MCF 10A (cell line): ENCODE data around the gene PGAM2. TPM values are rescaled to one million over a fixed set of nuclear protein-coding genes. Genes with fewer than 3 reads are reported as not detected.
A peak's percentile ranks its signal among the peaks of the same experiment; 100 is the strongest.

Experiments
- BruUV-seq: library from RNA; stranded (reverse); fragments of 400-500 nt; replicated peaks from 2 replicates; lab custom pipeline; 2021; lab: Mats Ljungman, UMichigan
- CTCF ChIA-PET: fragments of 300-600 bp; sonication (Branson Sonifier 250); formaldehyde crosslinking; extraction: SDS; loops from one replicate; lab custom pipeline; 2021; ENCODE audit warnings: antibody characterized with exemption, inconsistent platforms; lab: Yijun Ruan, JAX
- POLR2A ChIA-PET: fragments of 300-600, 350-650 bp; sonication (Branson Sonifier 250); formaldehyde crosslinking; extraction: SDS; loops from one replicate; lab custom pipeline; 2020; ENCODE audit warnings: antibody characterized with exemption, inconsistent platforms; lab: Yijun Ruan, JAX
- DNase-seq: peaks from one replicate; pipeline ENCODE4 v3.0.0-alpha.2; 2018; ENCODE audit not compliant: unreplicated experiment
- H3K27ac Mint-ChIP-seq: one replicate; pipeline ENCODE4 v1.8.0; 2022; ENCODE audit warnings: mild to moderate bottlenecking, low read depth, mixed read lengths; ENCODE audit not compliant: unreplicated experiment
- H3K27me3 Mint-ChIP-seq: one replicate; pipeline ENCODE4 v1.8.0; 2022; ENCODE audit warnings: mixed read lengths; ENCODE audit not compliant: insufficient read depth, unreplicated experiment
- H3K36me3 Mint-ChIP-seq: one replicate; pipeline ENCODE4 v1.8.0; 2022; ENCODE audit warnings: mild to moderate bottlenecking, moderate library complexity, mixed read lengths; ENCODE audit not compliant: insufficient read depth, unreplicated experiment
- H3K4me1 Mint-ChIP-seq: one replicate; pipeline ENCODE4 v1.8.0; 2022; ENCODE audit warnings: mixed read lengths; ENCODE audit not compliant: insufficient read depth, unreplicated experiment
- H3K4me3 Mint-ChIP-seq: one replicate; pipeline ENCODE4 v1.8.0; 2022; ENCODE audit warnings: mild to moderate bottlenecking, moderate library complexity, mixed read lengths; ENCODE audit not compliant: unreplicated experiment
- H3K9me3 Mint-ChIP-seq: one replicate; pipeline ENCODE4 v1.8.0; 2022; ENCODE audit warnings: mixed read lengths; ENCODE audit not compliant: unreplicated experiment
- intact Hi-C: fragments of 100-400 bp; cut with micrococcal nuclease; formaldehyde crosslinking; loops from 2 replicates; pipeline ENCODE4 v1.14.1; 2022
- total RNA-seq: library from RNA; stranded (reverse); gene quantifications from 2 replicates; pipeline ENCODE4 v1.2.3, GENCODE V29; 2022
- TF ChIP-seq, protein P1 (sequence below): fragments of 200-600 bp; IDR thresholded peaks from one replicate; pipeline ENCODE4 v1.8.0; 2022; ENCODE audit warnings: antibody characterized with exemption, mild to moderate bottlenecking; ENCODE audit not compliant: unreplicated experiment

The PGAM2 gene
- total RNA-seq, 1 experiment from 2014 or later, result not detected

DNA sequence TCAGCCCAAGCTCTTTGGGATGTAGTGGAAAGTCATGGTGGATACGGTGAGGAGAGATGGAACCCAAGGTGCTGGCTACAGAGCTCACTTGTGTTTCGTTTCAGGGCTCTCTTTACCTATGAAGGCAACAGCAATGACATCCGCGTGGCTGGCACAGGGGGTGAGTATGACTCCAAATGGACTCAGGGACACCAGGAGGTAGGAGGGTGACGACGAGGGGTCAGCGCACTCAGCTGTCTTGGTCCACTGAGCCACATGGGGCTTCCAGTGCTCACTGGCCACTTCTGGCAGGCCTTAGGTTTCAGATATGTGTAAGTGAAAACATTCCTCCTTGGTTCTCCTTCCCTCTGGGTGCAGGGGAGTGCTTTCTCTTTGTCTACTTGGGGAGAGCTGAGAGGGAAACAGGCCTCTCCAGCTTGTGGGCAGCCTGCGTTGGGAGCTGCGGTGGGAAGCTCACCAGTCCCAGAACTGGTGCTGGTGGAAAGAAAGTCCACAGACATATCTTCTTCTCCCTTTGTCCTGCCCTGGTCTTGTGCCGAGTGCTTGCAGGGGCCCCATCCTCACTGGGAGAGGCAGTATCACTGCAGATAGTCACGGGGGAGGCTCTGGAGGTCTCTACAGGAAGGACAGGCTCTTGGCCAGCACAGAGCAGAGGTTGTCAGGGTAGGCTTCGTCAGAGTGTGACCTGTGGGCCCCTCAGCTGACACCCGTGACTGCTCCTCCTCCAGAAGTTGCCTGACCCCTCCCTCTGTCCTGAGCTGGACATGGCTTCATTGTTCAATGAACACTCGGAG lies 15.0 kb downstream of the PGAM2 start:
- no TSS peak for BruUV-seq
- H3K27me3 Mint-ChIP-seq, result no peaks in the 10 kb centered on the region
- no peak for DNase-seq
- H3K4me3 Mint-ChIP-seq, result no peak overlapping the region
- TF ChIP-seq, protein P1, sequence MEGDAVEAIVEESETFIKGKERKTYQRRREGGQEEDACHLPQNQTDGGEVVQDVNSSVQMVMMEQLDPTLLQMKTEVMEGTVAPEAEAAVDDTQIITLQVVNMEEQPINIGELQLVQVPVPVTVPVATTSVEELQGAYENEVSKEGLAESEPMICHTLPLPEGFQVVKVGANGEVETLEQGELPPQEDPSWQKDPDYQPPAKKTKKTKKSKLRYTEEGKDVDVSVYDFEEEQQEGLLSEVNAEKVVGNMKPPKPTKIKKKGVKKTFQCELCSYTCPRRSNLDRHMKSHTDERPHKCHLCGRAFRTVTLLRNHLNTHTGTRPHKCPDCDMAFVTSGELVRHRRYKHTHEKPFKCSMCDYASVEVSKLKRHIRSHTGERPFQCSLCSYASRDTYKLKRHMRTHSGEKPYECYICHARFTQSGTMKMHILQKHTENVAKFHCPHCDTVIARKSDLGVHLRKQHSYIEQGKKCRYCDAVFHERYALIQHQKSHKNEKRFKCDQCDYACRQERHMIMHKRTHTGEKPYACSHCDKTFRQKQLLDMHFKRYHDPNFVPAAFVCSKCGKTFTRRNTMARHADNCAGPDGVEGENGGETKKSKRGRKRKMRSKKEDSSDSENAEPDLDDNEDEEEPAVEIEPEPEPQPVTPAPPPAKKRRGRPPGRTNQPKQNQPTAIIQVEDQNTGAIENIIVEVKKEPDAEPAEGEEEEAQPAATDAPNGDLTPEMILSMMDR, result no peak
- ChIA-PET POLR2A (interaction anchor here (1.2 kb wide), 1 partner anchor 18 kb away, joined by 5 read pairs; no protein-coding TSS in a partner anchor), CTCF (interaction anchor here (0.6 to 0.7 kb wide), 2 partner anchors 159 to 624 kb away, joined by 3 read pairs; no protein-coding TSS in a partner anchor)
- intact Hi-C loops, result no loop called here
- H3K9me3 Mint-ChIP-seq, result no peaks in the 10 kb centered on the region
- no peak overlapping the region for H3K27ac Mint-ChIP-seq
- H3K36me3 Mint-ChIP-seq, result peaks cover 39% of the 10 kb centered on the region
- peaks cover 26% of the 10 kb centered on the region for H3K4me1 Mint-ChIP-seq

GRCh38 chr7:44048031-44048795 lies 17.2 kb downstream of the PGAM2 start:
- TF ChIP-seq, protein P1, result no peak
- ChIA-PET POLR2A (interaction anchor here (0.6 to 1.2 kb wide), 3 partner anchors 10 to 326 kb away, joined by 3 read pairs; no protein-coding TSS in a partner anchor), CTCF (interaction anchor here (1.0 kb wide), 1 partner anchor 29 kb away, joined by 3 read pairs; no protein-coding TSS in a partner anchor)
- no TSS peak for BruUV-seq
- Mint-ChIP-seq H3K27me3 (no peaks in the 10 kb centered on the region), H3K9me3 (no peaks in the 10 kb centered on the region), H3K27ac (no peak overlapping the region), H3K4me3 (no peak overlapping the region), H3K36me3 (peaks cover 22% of the 10 kb centered on the region), H3K4me1 (peaks cover 26% of the 10 kb centered on the region)
- DNase-seq, result no peak
- intact Hi-C loops, result no loop called here

DNA sequence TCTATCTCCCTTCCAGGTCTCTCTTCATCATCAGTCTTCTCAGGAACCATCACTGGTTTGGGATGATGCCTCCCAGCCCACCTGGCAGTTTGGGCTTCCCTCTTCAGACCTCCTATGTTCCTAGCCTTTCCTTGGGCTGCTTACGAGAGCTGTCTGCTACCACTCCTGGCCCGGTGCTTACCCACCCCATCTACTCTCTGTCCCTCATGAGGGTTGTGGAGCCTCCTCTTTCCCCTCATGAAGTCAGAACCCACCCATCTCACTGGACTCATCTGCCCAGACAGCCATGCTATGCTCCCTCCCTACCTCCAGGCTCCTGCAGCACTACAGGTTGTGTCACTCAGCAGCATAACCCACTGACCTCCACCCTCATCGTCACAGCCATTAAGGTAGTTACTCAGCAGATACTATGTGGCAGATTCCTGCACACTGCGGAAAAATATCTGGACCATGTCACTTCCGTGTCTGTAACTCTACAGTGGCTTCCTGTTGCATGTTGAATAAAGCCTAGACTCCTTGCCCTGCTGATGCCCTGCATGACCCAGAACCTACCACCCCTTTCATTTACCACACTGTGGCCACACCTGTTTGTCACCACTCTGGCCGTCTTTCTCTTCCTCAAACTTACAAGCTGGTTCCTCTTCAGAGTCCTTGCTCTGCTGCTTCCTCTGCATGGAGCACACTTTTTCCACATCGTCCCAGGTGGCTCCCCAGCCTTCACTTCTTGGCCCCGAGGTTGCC lies 18.9 kb downstream of the PGAM2 start:
- ChIA-PET CTCF (no interaction called here), POLR2A (interaction anchor here (0.7 to 1.8 kb wide), 3 partner anchors 11 to 20 kb away, joined by 4 to 6 read pairs (median 5); no protein-coding TSS in a partner anchor)
- DNase-seq, result no peak
- intact Hi-C loops, result no loop called here
- peaks cover 26% of the 10 kb centered on the region for H3K4me1 Mint-ChIP-seq
- no TSS peak for BruUV-seq
- H3K4me3 Mint-ChIP-seq, result peak overlapping the region; percentile 78
- TF ChIP-seq, protein P1, result no peak
- H3K27me3 Mint-ChIP-seq, result no peaks in the 10 kb centered on the region
- peak overlapping the region; percentile 69 for H3K27ac Mint-ChIP-seq
- H3K36me3 Mint-ChIP-seq, result peaks cover 15% of the 10 kb centered on the region
- no peaks in the 10 kb centered on the region for H3K9me3 Mint-ChIP-seq
